Activated naive CD4-positive, alpha-beta T cell treated with anti-CD3 and anti-CD28 coated beads, Interleukin-2, amount 50 U/mL, for 72 hours (primary cell): ENCODE measurements around the gene SMAD6. TPM values are rescaled to one million over a fixed set of nuclear protein-coding genes. Genes with fewer than 3 reads are reported as not detected.
A peak's percentile ranks its signal among the peaks of the same experiment; 100 is the strongest.

Experiments used
- ATAC-seq, 2 donors: fragments of 150-1000 bp; cut with Tn5 transposase; 2 replicates each; pipeline ENCODE4 v1.10.0; 2021; ENCODE audit warnings: mild to moderate bottlenecking in 2 of 2, moderate library complexity in 2 of 2
- DNase-seq, 2 donors: peaks; one replicate each; pipeline ENCODE4 v3.0.0; 2021 to 2022; ENCODE audit warnings: low spot score in 2 of 2
- H3K27ac Mint-ChIP-seq, 2 donors: one replicate each; pipeline ENCODE4 v1.8.0; 2022; ENCODE audit warnings: mild to moderate bottlenecking in 2 of 2, mixed read lengths in 2 of 2
- H3K36me3 Mint-ChIP-seq, 2 donors: one replicate each; pipeline ENCODE4 v1.8.0; 2022; ENCODE audit warnings: mixed read lengths in 2 of 2
- H3K9me3 Mint-ChIP-seq, 2 donors: one replicate each; pipeline ENCODE4 v1.8.0; 2022; ENCODE audit warnings: mixed read lengths in 2 of 2
- total RNA-seq, 2 donors: library from RNA; stranded (reverse); gene quantifications; one replicate each; pipeline ENCODE4 v1.2.3, GENCODE V29; 2022

SMAD6 gene
- under 1 TPM; 0.20 to 0.70 TPM for total RNA-seq

DNA sequence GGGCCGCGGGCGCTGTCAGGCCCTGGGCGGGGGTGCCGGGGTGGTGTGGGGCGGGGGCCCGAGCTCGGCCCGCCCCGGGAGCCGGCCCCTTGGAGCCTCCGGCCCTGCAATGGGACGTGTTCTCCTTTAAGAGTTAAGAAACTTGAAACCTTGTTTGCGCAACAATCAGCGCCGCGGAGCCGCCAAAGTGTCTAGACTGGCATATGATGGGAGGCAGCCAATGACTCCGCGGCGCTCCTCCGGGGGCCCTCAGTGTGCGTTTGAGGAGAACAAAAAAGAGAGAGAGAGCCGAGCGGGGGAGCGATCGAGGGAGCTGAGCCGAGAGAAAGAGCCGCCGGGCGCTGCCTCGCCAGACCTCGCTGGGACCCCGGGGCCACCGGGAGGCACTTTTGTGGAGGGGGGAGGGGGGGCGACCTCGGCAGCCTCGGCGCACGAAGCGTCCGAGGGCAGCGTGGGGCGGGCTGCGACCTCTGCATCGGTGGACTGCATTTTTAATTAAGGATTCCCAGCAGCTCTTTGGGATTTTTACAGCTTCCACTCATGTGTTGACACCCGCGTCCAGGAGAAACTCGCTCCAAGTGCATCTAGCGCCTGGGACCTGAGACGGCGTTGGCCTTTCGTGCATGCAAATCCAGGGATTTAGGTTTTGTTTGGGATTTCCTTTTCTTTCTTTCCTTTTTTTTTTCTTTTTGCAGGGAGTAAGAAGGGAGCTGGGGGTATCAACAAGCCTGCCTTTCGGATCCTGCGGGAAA, at the start of gene SMAD6:
Gene SMAD6 (plus strand): TSS at position 202 of the 752 bp plus-strand sequence. CDS start 1,023 bp downstream, outside the sequence.
- Mint-ChIP-seq H3K36me3 (peaks cover 0 to 6% of the 10 kb centered on the region in 2 donors), H3K9me3 (no peaks in the 10 kb centered on the region), H3K27ac (peak within 1 kb of the TSS in 1 of 2 donors; percentile 55)
- DNase-seq, result peak; percentile 60 to 73
- ATAC-seq, result peak; percentile 16 to 65

DNA sequence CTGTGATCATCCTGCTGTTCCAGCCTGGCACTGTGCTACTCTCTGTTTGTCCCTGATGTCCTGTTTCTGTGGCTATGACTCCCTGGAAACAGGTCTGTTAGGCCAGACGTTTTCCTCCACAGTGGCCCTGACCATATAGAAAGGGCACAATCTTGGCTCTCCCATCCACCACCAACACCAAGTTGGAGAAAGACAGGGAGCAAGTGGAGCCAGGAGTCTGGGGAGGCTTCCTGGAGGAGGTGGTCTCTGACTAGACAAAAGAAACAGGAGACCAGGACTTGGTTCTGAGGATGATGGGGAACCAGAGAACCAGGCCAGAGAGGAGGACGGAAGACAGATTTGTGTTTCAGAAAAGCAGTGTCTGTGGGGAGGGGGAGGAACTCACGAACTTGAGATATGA, 49.2 kb upstream of the SMAD6 start:
- Mint-ChIP-seq H3K9me3 (no peaks in the 10 kb centered on the region), H3K27ac (no peak overlapping the region), H3K36me3 (no peaks in the 10 kb centered on the region)
- no peak for ATAC-seq
- DNase-seq, result no peak

DNA sequence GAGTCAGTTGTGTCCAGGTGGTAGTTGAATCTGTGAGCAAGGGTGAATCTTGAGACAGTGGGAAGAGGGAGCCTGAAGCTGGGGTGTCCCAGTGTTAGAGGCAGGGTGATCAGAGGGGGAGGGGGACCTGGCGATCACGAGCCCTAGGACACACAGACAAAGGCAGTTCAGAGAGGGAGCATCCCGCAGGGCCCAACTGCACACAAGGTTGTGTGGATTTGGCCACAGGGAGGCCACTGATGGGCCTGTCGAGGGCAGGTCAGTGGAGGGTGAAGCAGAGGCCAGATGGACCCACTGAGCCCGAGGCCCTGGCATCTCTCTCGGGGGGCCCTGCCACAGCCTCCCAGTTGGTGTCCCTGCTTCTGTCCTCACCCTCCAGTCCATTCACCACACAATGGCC, 48.6 kb upstream of the SMAD6 start:
- Mint-ChIP-seq H3K36me3 (no peaks in the 10 kb centered on the region), H3K9me3 (no peaks in the 10 kb centered on the region), H3K27ac (no peak overlapping the region)
- DNase-seq (no peak), ATAC-seq (no peak)

GRCh38 chr15:66653852-66654251, 48.2 kb upstream of the SMAD6 start:
- Mint-ChIP-seq H3K27ac (no peak overlapping the region), H3K9me3 (no peaks in the 10 kb centered on the region), H3K36me3 (no peaks in the 10 kb centered on the region)
- DNase-seq, result no peak
- ATAC-seq, result no peak

DNA sequence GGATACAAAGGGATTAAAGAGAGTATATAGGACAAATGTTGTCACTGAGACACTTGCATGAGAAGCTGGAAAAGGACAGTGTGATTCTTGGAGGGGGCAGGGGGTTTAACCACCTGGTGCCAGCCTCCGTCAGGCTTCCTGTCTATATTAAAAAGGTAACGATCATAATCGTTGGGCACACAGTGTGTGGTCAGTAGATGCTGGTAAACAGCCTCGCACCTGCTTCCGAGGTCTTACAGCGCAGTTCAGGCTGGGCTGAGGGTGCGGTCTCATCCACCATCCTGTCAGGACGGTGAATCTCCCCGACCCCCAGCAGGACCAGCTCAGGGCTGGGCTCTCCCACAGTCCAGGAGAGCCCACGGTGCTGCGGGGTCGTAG, 47.7 kb upstream of the SMAD6 start:
- H3K9me3 Mint-ChIP-seq, result no peaks in the 10 kb centered on the region
- DNase-seq (no peak), ATAC-seq (peak in 1 of 2 donors; percentile 7)
- H3K36me3 Mint-ChIP-seq, result no peaks in the 10 kb centered on the region
- H3K27ac Mint-ChIP-seq, result no peak overlapping the region

DNA sequence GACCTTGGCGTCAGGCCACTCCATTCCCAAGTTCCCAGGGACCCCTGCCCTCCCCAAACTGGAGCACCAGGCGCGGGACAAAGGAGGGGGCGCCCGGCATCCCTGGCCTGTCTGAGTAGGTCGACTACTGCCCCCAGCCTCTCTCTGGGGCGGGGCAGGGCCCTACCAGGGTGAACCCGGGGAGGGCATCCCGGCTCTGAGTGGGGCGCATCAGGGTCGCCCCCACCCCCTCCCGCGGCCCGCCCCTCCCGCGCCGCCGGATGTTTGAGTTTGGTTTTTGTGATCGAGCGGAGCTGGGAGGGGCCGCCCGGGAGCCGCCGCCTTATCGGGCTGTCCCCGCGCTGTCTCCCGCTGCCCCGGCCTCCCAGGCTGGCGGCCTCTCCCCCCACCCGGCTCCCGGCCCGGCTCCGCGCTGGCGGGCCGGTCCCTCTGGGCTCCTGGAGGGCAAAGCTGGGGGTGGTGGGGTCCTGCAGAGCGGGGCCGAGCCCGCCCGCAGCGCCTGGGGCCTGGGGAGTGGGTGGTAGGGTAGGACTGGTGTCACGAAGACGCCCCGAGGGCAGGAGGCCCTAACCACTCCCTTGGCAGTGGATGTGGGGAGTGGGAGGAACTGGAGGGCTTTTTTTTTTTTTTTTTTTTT, 47.2 kb upstream of the SMAD6 start:
- peak in 1 of 2 donors; percentile 42 for DNase-seq
- H3K36me3 Mint-ChIP-seq, result no peaks in the 10 kb centered on the region
- H3K27ac Mint-ChIP-seq, result no peak overlapping the region
- ATAC-seq, result peak; percentile 28 to 80
- H3K9me3 Mint-ChIP-seq, result no peaks in the 10 kb centered on the region

- Mint-ChIP-seq H3K9me3 (no peaks in the 10 kb centered on the region), H3K27ac (no peak overlapping the region), H3K36me3 (no peaks in the 10 kb centered on the region)
- no peak for DNase-seq
- no peak for ATAC-seq
These were observed 46.5 kb upstream of the SMAD6 start for GRCh38 chr15:66655511-66655910.

DNA sequence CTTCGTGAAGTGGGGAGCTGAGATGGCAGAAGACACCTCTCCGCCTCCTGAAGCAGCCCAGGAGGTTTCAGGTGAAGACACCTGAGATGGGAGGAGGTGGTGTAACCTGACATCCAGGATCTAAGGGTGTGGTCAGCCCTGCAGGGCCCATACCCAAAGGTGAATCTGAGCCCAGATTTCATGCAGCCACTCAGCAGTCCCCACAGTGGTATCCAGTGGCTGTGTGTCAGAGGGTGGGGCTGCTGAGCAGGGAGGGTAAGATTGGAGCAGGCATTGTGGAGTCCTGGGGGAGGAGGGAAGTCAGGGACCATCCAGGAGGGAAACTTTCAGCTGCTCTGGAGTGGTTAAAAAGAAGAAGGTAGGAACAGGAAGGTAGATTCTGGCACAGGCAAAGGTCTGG, 46.0 kb upstream of the SMAD6 start:
- no peaks in the 10 kb centered on the region for H3K36me3 Mint-ChIP-seq
- no peak for ATAC-seq
- no peak overlapping the region for H3K27ac Mint-ChIP-seq
- H3K9me3 Mint-ChIP-seq, result no peaks in the 10 kb centered on the region
- DNase-seq, result no peak

DNA sequence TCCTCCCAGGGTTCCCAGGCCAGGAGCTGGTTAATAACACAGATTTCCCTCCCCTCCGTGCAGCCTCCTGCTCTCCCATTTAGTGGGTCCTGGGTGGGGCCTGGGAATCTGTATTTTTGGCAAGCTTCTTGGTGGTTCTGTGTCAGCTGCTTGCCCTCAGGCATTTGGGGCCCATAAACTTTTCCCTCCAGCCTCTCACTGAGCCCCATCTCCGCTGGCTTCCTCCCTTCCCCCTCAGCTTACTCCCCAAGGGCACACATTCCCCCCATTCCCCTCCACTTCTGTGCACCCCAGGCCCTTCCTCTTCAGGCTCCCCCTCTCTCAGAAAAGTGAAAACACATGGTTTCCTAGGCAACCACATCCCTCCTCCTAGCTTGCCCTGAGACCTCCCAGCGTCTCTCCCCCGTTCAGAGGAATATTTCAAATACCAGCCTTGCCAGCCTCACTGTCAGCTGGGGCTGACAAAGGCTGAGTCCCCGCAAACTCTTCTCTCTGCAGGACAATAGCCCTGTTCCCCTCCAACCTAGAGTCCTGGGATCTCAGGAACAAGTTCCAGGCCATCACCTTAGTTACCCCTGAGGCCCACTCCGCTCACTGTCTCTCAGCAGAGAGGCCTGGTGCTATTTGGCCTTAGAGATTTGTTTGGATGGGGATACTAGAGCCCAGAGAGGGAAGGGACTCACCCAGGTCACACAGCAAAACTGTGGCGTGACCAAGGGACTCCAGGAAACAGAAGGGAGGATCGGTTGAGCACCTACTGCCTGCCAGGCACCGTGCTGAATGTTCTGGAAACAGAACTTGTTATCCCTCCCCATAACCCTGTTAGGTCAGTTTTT, 44.6 kb upstream of the SMAD6 start:
- Mint-ChIP-seq H3K9me3 (no peaks in the 10 kb centered on the region), H3K36me3 (no peaks in the 10 kb centered on the region), H3K27ac (no peak overlapping the region)
- DNase-seq, result no peak
- no peak for ATAC-seq

DNA sequence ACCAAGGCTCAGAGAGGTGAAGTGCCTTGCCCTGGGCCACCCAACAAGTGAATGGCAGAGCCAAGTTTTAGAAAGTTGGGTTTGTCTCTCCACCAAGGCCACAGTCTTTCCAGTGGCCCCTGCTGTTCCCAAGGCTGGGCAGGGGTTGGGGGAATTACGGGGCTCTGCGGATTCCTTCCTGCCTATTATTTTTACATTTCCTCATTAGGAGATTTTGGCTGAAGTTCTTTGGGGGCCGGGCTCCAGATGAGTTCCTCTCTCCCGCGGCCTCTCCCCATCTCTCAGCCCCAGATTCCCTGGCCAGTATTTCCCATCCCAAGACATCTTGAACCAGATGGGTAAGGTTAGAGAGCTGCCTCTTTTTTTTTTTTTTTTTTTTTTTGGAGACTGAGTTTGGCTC, 44.0 kb upstream of the SMAD6 start:
- H3K9me3 Mint-ChIP-seq, result no peaks in the 10 kb centered on the region
- H3K36me3 Mint-ChIP-seq, result no peaks in the 10 kb centered on the region
- H3K27ac Mint-ChIP-seq, result no peak overlapping the region
- no peak for DNase-seq
- no peak for ATAC-seq

- H3K9me3 Mint-ChIP-seq, result no peaks in the 10 kb centered on the region
- ATAC-seq, result no peak
These were observed 43.2 kb upstream of the SMAD6 start for GRCh38 chr15:66658855-66659254.

GRCh38 chr15:66659384-66659783, 42.7 kb upstream of the SMAD6 start:
- no peaks in the 10 kb centered on the region for H3K9me3 Mint-ChIP-seq
- DNase-seq (no peak), ATAC-seq (no peak)
- no peaks in the 10 kb centered on the region for H3K36me3 Mint-ChIP-seq
- no peak overlapping the region for H3K27ac Mint-ChIP-seq

More at GRCh38 chr15:66658855-66659254, 43.2 kb upstream of the SMAD6 start:
- Mint-ChIP-seq H3K27ac (no peak overlapping the region), H3K36me3 (no peaks in the 10 kb centered on the region)
- DNase-seq, result no peak

GRCh38 chr15:66661432-66662096, 40.5 kb upstream of the SMAD6 start:
- Mint-ChIP-seq H3K36me3 (no peaks in the 10 kb centered on the region), H3K27ac (no peak overlapping the region), H3K9me3 (no peaks in the 10 kb centered on the region)
- no peak for ATAC-seq
- DNase-seq, result no peak

DNA sequence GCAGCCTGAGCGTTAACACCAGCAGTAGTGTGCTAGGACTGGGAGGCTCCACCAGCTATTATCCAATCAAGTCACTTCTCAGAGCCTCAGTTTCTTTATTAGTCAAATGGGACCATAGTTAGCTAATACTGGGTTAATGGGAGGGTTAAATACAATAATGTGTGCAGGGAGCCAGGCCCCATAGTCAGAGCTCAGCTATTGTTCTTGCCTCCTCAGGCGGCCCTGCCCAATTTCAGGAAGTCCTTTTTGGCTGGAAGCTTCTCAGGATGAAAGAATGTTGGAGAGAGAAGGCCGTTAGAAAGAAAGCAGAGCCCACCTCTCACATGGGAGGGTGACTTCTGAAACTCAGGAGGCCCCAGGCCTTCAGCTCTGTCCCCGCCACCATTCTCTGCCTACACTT, 39.5 kb upstream of the SMAD6 start:
- ATAC-seq, result no peak

DNA sequence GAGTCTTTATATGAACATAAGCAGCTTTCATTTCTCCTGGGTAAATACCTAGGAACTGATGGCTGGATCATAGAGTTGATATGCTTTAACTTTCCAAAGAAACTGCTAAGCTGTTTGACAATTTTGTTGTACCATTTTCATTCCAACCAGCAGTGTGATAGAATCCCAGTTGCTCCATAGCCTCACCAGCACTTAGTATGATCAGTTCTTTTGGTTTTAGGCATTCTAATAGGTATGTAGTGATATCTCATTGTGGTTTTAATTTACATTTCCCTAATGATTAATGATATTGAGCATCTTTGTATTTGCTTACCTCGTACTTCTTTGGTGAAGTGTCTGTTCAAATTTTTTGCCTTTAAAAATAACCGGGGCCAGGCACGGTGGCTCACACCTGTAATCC, 38.4 kb upstream of the SMAD6 start:
- no peak for ATAC-seq
- H3K27ac Mint-ChIP-seq, result no peak overlapping the region
- no peaks in the 10 kb centered on the region for H3K36me3 Mint-ChIP-seq
- no peaks in the 10 kb centered on the region for H3K9me3 Mint-ChIP-seq
- DNase-seq, result no peak

More for the DNA sequence above, 39.5 kb upstream of the SMAD6 start:
- no peaks in the 10 kb centered on the region for H3K36me3 Mint-ChIP-seq
- H3K27ac Mint-ChIP-seq, result no peak overlapping the region
- no peak for DNase-seq
- no peaks in the 10 kb centered on the region for H3K9me3 Mint-ChIP-seq

DNA sequence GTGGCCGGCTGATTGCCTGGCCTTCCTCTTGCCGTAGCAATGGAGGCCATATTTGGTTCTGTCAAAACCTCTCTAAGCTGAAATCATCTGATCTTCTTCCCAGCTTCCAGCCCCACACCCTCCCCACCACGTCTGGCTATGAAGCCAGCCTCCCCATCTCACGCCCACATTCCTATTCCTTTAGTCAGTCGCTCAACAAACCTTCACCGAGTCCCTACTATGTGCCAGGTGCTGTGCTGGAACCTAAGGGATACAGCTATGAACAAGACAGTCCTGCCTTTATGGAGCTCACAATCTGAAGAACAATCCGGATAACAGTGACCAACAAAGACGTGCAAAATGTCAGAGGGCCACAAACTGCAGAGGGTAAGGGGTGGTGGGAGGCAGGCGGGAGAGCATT, 31.9 kb upstream of the SMAD6 start:
- Mint-ChIP-seq H3K9me3 (no peaks in the 10 kb centered on the region), H3K27ac (no peak overlapping the region), H3K36me3 (no peaks in the 10 kb centered on the region)
- no peak for DNase-seq
- ATAC-seq, result no peak
